Measurements from ENCODE around the gene NLRP1. TPM values are rescaled to one million over a fixed set of nuclear protein-coding genes. Genes with fewer than 3 reads are reported as not detected.

The NLRP1 gene
- polyA plus RNA-seq, 3 donors, result 13.2 to 388 (median 17.3) TPM

DNA sequence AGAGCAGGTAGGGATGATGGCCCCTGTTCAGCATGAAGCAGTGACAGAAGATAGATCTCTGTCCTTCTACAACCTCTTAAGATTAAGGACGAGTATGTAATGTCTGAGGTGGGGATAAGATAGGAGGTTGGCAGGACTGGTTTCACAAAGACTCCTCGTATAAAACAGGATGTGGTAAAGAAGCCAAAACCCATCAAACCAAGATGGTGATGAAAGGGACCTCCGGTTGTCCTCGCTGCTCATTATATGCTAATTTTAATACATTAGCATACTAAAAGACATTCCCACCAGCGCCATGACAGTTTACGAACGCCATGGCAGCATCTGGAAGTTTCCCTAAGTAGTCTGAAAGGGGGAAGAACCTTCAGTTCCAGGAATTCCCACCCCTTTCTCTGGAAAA lies 70.7 kb downstream of the NLRP1 start:
- no peak overlapping the region for H3K9ac ChIP-seq (ENCODE audit: insufficient read depth, low read length, poor library complexity, severe bottlenecking)
- Mint-ChIP-seq H3K4me3 (no peak overlapping the region), H3K4me1 (peaks cover 3% of the 10 kb centered on the region), H3K27me3 (ENCODE audit: low read depth in 3 of 3) (peaks cover 0 to 2% (median 0%) of the 10 kb centered on the region in 3 donors), H3K36me3 (peaks cover 81 to 97% of the 10 kb centered on the region in 2 donors), H3K27ac (peak overlapping the region in 2 of 7 donors; percentile 18 to 21), H3K9me3 (peaks cover 0 to 15% (median 6%) of the 10 kb centered on the region in 7 donors)
- H3K4me1 ChIP-seq (ENCODE audit: control insufficient read depth in 1 of 2, insufficient read depth in 2 of 2, low read length in 2 of 2), result no peaks in the 10 kb centered on the region
- no peak for DNase-seq
- peaks cover 66 to 86% of the 10 kb centered on the region in 2 donors for H3K36me3 ChIP-seq (replicated peaks in 1 of 2; ENCODE audit: control insufficient read depth in 1 of 2, insufficient read depth in 2 of 2, low read length in 2 of 2)
- no peaks in the 10 kb centered on the region for H3K9me3 ChIP-seq (replicated peaks in 1 of 2; ENCODE audit: control insufficient read depth in 1 of 2, insufficient read depth in 1 of 2, low read length in 2 of 2)
- H3K79me2 ChIP-seq (ENCODE audit: insufficient read depth, low read length), result no peaks in the 10 kb centered on the region
- H3K4me2 ChIP-seq (replicated peaks; ENCODE audit: extremely low read depth, low read length, poor library complexity, severe bottlenecking), result no peak overlapping the region
- no peak overlapping the region for H3K27ac ChIP-seq (ENCODE audit: low read depth in 1 of 2, low read length in 2 of 2)
- intact Hi-C loops (cut with micrococcal nuclease), result no loop called here
- no peak overlapping the region for H2AFZ ChIP-seq (ENCODE audit: insufficient read depth, low read depth, low read length, poor library complexity, severe bottlenecking)
- no CpG with 5 or more reads among the region's 7 CpGs for WGBS (ENCODE audit: insufficient coverage)
- H3K27me3 ChIP-seq (ENCODE audit: control insufficient read depth in 2 of 2, insufficient read depth in 2 of 2, low read length in 2 of 2), result no peaks in the 10 kb centered on the region
- H4K20me1 ChIP-seq (ENCODE audit: insufficient read depth, low read length), result peaks cover 65% of the 10 kb centered on the region
- TF ChIP-seq, protein P1, sequence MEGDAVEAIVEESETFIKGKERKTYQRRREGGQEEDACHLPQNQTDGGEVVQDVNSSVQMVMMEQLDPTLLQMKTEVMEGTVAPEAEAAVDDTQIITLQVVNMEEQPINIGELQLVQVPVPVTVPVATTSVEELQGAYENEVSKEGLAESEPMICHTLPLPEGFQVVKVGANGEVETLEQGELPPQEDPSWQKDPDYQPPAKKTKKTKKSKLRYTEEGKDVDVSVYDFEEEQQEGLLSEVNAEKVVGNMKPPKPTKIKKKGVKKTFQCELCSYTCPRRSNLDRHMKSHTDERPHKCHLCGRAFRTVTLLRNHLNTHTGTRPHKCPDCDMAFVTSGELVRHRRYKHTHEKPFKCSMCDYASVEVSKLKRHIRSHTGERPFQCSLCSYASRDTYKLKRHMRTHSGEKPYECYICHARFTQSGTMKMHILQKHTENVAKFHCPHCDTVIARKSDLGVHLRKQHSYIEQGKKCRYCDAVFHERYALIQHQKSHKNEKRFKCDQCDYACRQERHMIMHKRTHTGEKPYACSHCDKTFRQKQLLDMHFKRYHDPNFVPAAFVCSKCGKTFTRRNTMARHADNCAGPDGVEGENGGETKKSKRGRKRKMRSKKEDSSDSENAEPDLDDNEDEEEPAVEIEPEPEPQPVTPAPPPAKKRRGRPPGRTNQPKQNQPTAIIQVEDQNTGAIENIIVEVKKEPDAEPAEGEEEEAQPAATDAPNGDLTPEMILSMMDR (IDR thresholded peaks at IDR 0.05), result no peak
- H3K4me3 ChIP-seq (replicated peaks in 1 of 3; ENCODE audit: low read depth in 2 of 3, low read length in 3 of 3), result no peak overlapping the region

- peaks cover 71 to 93% of the 10 kb centered on the region in 2 donors for H3K36me3 Mint-ChIP-seq
- no peaks in the 10 kb centered on the region for H3K4me1 ChIP-seq (ENCODE audit: control insufficient read depth in 1 of 2, insufficient read depth in 2 of 2, low read length in 2 of 2)
- H3K4me3 Mint-ChIP-seq, result no peak overlapping the region
- H3K9ac ChIP-seq (ENCODE audit: insufficient read depth, low read length, poor library complexity, severe bottlenecking), result no peak overlapping the region
- no peak overlapping the region for H3K4me2 ChIP-seq (replicated peaks; ENCODE audit: extremely low read depth, low read length, poor library complexity, severe bottlenecking)
- H4K20me1 ChIP-seq (ENCODE audit: insufficient read depth, low read length), result peaks cover 55% of the 10 kb centered on the region
- H3K9me3 Mint-ChIP-seq, result peaks cover 0 to 15% (median 6%) of the 10 kb centered on the region in 7 donors
- no peak overlapping the region for H3K27ac ChIP-seq (ENCODE audit: low read depth in 1 of 2, low read length in 2 of 2)
- no peak for DNase-seq
- H3K27ac Mint-ChIP-seq, result peak overlapping the region in 1 of 7 donors; percentile 33
- H3K27me3 ChIP-seq (ENCODE audit: control insufficient read depth in 2 of 2, insufficient read depth in 2 of 2, low read length in 2 of 2), result no peaks in the 10 kb centered on the region
- H3K79me2 ChIP-seq (ENCODE audit: insufficient read depth, low read length), result no peaks in the 10 kb centered on the region
- H3K27me3 Mint-ChIP-seq (ENCODE audit: low read depth in 3 of 3), result peaks cover 0 to 2% (median 0%) of the 10 kb centered on the region in 3 donors
- no peaks in the 10 kb centered on the region for H3K9me3 ChIP-seq (replicated peaks in 1 of 2; ENCODE audit: control insufficient read depth in 1 of 2, insufficient read depth in 1 of 2, low read length in 2 of 2)
- peaks cover 3% of the 10 kb centered on the region for H3K4me1 Mint-ChIP-seq
- 94% methylated on average over 6 of the region's 17 CpGs for WGBS (ENCODE audit: insufficient coverage)
- H3K4me3 ChIP-seq (replicated peaks in 1 of 3; ENCODE audit: low read depth in 2 of 3, low read length in 3 of 3), result no peak overlapping the region
- H3K36me3 ChIP-seq (replicated peaks in 1 of 2; ENCODE audit: control insufficient read depth in 1 of 2, insufficient read depth in 2 of 2, low read length in 2 of 2), result peaks cover 53 to 75% of the 10 kb centered on the region in 2 donors
- intact Hi-C loops (cut with micrococcal nuclease), result no loop called here
- no peak overlapping the region for H2AFZ ChIP-seq (ENCODE audit: insufficient read depth, low read depth, low read length, poor library complexity, severe bottlenecking)
- TF ChIP-seq, protein P1 (IDR thresholded peaks at IDR 0.05), result no peak
These were observed 72.7 kb downstream of the NLRP1 start for GRCh38 chr17:5511401-5512225.

Data from CD14-positive monocyte (primary cell).